Measurements from ENCODE around the gene SLC23A3. TPM values are rescaled to one million over a fixed set of nuclear protein-coding genes. Genes with fewer than 3 reads are reported as not detected.

Gene SLC23A3
- polyA plus RNA-seq, 4 donors: 4.3 to 26.6 (median 12.1) TPM

DNA sequence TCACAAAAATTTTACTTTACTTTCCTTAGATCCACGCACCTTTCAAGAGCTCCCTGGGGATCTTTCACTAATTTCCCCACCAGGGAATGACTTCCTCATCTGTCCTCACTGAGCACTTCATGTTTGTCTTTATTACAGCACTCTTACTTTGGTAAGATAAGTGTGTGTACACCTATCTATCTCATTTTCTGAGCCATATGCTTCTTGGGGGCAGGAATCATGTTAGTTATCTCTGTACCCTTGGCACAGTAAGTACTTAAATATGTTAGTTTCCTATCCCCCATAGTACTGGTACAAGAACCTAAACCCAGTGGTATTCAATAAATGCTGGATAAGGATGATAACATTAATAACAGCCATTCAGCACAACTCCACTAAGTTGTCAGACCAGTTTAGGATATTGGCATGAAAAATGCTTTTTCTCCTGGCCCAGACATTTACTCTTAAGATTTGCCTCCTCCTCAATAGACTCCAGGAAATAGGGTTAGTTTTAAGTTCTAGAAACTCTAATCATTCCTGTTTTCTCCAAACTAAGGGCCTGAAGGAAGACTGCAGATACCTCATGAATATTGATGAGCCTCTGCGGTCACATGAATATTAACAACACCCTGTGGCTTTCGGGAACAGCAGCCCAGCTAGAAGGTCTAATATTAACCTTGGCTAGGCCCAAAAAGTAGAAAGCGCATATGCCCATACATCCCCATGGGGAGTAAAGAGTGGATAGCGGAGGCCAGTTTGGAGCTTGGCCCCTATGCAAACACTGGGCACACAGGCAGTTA is 47.4 kb downstream of the SLC23A3 start:
- H3K4me1 ChIP-seq (ENCODE audit: control insufficient read depth in 3 of 3, insufficient read depth in 2 of 3, low read depth in 1 of 3, low read length in 2 of 3): peaks cover 10 to 83% (median 14%) of the 10 kb centered on the region in 3 donors
- FAIRE-seq: no peak
- no peaks in the 10 kb centered on the region for H3K36me3 ChIP-seq (ENCODE audit: control insufficient read depth in 3 of 3, insufficient read depth in 2 of 3, low read depth in 1 of 3, low read length in 3 of 3)
- peak overlapping the region in 1 of 3 donors; percentile 4 for H3K4me3 ChIP-seq (ENCODE audit: low read depth in 1 of 3, low read length in 3 of 3)
- H3K9me3 ChIP-seq (ENCODE audit: control insufficient read depth in 2 of 2, insufficient read depth in 1 of 2, low read depth in 1 of 2, low read length in 1 of 2): no peaks in the 10 kb centered on the region
- peak overlapping the region; percentile 70 to 93 (median 87) for H3K27ac ChIP-seq (ENCODE audit: low read depth in 1 of 3, low read length in 2 of 3)
- peak; percentile 71 to 78 for DNase-seq
- no peaks in the 10 kb centered on the region for H3K27me3 ChIP-seq (ENCODE audit: control insufficient read depth in 3 of 3, insufficient read depth in 3 of 3, low read length in 3 of 3)
- 29 to 63% (median 41%) methylated on average over 5 of the region's 5 CpGs for WGBS, 3 donors

DNA sequence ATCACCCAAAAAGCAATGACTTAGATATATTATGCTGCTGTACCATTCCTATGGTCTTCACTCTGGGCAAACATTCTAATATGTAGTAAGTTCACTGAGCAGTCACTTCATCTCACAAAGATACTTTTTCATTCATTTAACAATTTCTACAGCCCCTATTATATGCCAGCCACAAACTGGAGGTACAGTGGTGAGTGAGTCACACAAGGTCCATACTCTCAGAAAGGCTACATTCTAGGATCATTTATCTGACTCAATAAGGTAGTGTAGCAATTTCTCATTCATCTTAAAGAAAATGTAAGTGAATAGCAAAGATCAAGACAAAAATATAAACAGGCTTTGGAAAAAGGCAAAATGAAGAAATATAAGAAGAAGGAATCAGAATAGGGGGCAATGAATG is 49.7 kb downstream of the SLC23A3 start:
- no peak for FAIRE-seq

DNA sequence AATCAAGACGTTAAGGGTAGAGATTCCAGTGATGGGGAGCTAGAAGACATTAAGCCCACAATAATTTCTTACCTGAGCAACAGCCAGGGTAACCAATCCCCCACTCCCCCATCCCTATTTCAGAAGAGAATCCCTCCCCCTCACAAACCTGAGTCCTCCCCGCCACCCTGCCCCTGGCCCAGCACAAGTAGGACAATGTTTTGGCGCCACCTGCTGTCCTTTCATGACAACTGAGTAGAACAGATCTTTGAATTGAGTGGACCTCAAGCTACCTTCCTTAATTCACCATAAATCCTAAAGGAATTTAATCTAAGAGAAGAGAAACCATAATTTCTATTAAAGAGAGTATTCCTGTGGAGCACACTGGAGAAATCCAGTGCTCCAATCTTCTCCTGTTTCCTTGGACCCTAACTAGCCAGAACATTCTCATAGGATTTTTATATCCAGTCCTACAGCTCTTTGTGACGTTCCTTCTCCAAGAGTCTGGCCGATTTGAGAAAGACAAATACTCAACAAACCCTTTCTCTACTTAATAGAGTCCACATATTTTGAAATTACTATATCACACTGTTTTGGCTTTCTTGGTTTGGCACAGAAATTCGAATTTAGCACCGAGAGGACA is 50.3 kb downstream of the SLC23A3 start:
- 54 to 60% (median 57%) methylated on average over 7 of the region's 7 CpGs for WGBS, 3 donors
- Histone ChIP-seq H3K27ac (ENCODE audit: low read depth in 1 of 3, low read length in 2 of 3) (no peak overlapping the region), H3K36me3 (ENCODE audit: control insufficient read depth in 3 of 3, insufficient read depth in 2 of 3, low read depth in 1 of 3, low read length in 3 of 3) (peaks cover 0 to 2% (median 0%) of the 10 kb centered on the region in 3 donors), H3K4me3 (ENCODE audit: low read depth in 1 of 3, low read length in 3 of 3) (no peak overlapping the region), H3K9me3 (ENCODE audit: control insufficient read depth in 2 of 2, insufficient read depth in 1 of 2, low read depth in 1 of 2, low read length in 1 of 2) (no peaks in the 10 kb centered on the region), H3K27me3 (ENCODE audit: control insufficient read depth in 3 of 3, insufficient read depth in 3 of 3, low read length in 3 of 3) (no peaks in the 10 kb centered on the region), H3K4me1 (ENCODE audit: control insufficient read depth in 3 of 3, insufficient read depth in 2 of 3, low read depth in 1 of 3, low read length in 2 of 3) (peaks cover 0 to 75% (median 8%) of the 10 kb centered on the region in 3 donors)
- DNase-seq (peak; percentile 74 to 82), FAIRE-seq (no peak)

More for the DNA sequence above, 49.7 kb downstream of the SLC23A3 start:
- DNase-seq: no peak
- Histone ChIP-seq H3K4me3 (ENCODE audit: low read depth in 1 of 3, low read length in 3 of 3) (no peak overlapping the region), H3K27me3 (ENCODE audit: control insufficient read depth in 3 of 3, insufficient read depth in 3 of 3, low read length in 3 of 3) (no peaks in the 10 kb centered on the region), H3K27ac (ENCODE audit: low read depth in 1 of 3, low read length in 2 of 3) (no peak overlapping the region), H3K36me3 (ENCODE audit: control insufficient read depth in 3 of 3, insufficient read depth in 2 of 3, low read depth in 1 of 3, low read length in 3 of 3) (peaks cover 0 to 2% (median 0%) of the 10 kb centered on the region in 3 donors), H3K9me3 (ENCODE audit: control insufficient read depth in 2 of 2, insufficient read depth in 1 of 2, low read depth in 1 of 2, low read length in 1 of 2) (no peaks in the 10 kb centered on the region), H3K4me1 (ENCODE audit: control insufficient read depth in 3 of 3, insufficient read depth in 2 of 3, low read depth in 1 of 3, low read length in 2 of 3) (peaks cover 0 to 79% (median 11%) of the 10 kb centered on the region in 3 donors)

DNA sequence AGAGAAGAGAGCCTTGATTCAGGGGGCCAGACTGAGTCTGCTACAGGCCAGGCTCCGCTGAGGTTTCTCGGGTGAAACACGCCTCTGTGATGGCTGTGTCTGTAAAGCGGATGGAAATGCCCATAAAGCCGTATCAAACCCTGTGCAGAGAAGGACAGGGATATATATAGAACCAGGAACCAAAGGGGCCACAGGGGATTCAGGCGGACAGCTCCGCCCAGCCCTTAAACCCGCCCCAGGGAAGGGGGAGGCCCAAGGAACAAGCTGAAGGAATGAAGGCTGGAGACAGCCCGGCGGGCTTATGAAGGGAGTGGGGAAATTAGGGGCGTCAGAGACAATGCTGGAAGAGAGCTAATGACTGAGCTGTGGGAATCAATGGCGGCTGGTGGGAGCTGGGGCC is 51.3 kb downstream of the SLC23A3 start:
- 72 to 88% (median 83%) methylated on average over 11 to 12 of the region's 12 CpGs for WGBS, 3 donors
- Histone ChIP-seq H3K27me3 (ENCODE audit: control insufficient read depth in 3 of 3, insufficient read depth in 3 of 3, low read length in 3 of 3) (no peaks in the 10 kb centered on the region), H3K4me1 (ENCODE audit: control insufficient read depth in 3 of 3, insufficient read depth in 2 of 3, low read depth in 1 of 3, low read length in 2 of 3) (peaks cover 0 to 67% (median 5%) of the 10 kb centered on the region in 3 donors), H3K36me3 (ENCODE audit: control insufficient read depth in 3 of 3, insufficient read depth in 2 of 3, low read depth in 1 of 3, low read length in 3 of 3) (peaks cover 0 to 2% (median 0%) of the 10 kb centered on the region in 3 donors), H3K27ac (ENCODE audit: low read depth in 1 of 3, low read length in 2 of 3) (peak overlapping the region in 1 of 3 donors; percentile 46), H3K4me3 (ENCODE audit: low read depth in 1 of 3, low read length in 3 of 3) (no peak overlapping the region), H3K9me3 (ENCODE audit: control insufficient read depth in 2 of 2, insufficient read depth in 1 of 2, low read depth in 1 of 2, low read length in 1 of 2) (no peaks in the 10 kb centered on the region)
- DNase-seq: peak in 1 of 2 donors; percentile 66
- no peak for FAIRE-seq

DNA sequence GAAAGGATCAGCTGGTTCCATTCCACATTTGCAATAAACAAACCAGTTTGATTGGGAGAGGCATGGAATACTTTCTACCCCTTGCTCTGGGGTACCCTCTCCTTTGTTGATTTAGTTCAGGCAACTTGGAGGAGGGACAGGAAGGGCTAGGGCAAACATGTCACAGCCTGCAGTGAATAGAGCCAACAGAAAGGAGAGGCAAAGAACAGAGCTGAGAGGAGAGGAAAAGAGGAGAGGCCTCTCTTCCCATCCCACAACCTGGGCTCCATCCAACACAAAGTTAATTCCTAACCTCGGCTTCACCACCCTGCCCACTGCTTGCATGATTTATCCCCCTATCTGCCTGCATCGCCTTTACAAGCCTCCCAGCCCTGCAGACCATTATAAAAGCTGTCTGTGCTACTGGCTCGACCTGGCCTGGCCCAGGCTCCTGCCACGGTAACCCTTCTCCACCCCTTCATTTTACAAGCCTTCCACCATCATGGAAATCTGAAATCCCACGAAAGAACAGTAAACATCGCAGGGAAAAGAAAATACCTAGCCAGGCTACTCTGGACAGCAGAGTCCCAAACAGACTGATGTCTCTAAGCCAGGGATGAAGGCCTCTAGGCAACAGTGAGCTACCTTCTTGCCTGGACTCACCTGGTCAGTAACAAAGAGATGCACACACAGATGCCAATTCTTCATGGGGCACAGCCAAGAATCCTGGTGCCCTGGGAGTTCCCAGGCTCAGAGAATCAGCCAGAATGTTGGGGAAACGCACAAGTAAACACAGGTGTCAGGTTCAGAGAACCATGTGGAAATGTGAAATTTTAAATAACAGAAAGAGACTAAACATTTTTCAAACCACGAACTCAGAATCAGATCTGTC is 52.8 kb downstream of the SLC23A3 start:
- H3K27me3 ChIP-seq (ENCODE audit: control insufficient read depth in 3 of 3, insufficient read depth in 3 of 3, low read length in 3 of 3): no peaks in the 10 kb centered on the region
- peaks cover 0 to 67% (median 5%) of the 10 kb centered on the region in 3 donors for H3K4me1 ChIP-seq (ENCODE audit: control insufficient read depth in 3 of 3, insufficient read depth in 2 of 3, low read depth in 1 of 3, low read length in 2 of 3)
- peak overlapping the region in 2 of 3 donors; percentile 16 to 53 for H3K27ac ChIP-seq (ENCODE audit: low read depth in 1 of 3, low read length in 2 of 3)
- no peak overlapping the region for H3K4me3 ChIP-seq (ENCODE audit: low read depth in 1 of 3, low read length in 3 of 3)
- no peaks in the 10 kb centered on the region for H3K9me3 ChIP-seq (ENCODE audit: control insufficient read depth in 2 of 2, insufficient read depth in 1 of 2, low read depth in 1 of 2, low read length in 1 of 2)
- H3K36me3 ChIP-seq (ENCODE audit: control insufficient read depth in 3 of 3, insufficient read depth in 2 of 3, low read depth in 1 of 3, low read length in 3 of 3): peaks cover 0 to 2% (median 0%) of the 10 kb centered on the region in 3 donors
- peak; percentile 26 to 55 for DNase-seq
- 36 to 73% (median 44%) methylated on average over 8 of the region's 8 CpGs for WGBS, 3 donors
- no peak for FAIRE-seq

DNA sequence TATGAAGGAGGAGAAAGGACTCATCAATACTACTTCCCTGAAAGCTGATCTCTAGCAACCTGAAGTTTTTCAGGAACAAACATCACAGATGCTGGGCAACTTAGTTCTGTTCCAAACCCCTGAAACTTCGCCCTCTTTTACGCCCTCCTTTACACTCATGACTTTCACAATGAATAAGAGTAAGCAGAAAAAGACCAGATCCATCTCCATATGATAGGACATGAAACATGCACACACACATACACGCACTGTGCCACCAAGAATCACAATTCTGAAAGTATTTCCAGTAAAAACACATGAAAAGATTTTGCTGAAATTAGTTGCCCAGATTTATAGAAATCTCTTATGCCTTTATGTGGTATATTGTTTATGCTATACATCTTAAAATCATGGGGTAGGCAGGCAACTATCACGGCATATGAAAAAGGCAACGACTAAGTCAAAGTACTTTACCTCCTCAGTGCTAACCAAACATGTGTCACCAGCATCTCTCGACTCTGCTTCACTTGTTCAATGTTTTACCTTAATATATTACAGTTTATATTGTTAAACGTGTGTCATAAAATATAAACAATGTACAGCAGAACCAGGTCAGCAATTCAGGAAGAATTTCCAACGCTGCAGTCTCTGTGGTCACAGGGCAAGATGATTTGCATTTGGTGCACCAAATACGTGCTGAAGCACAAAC is 57.0 kb downstream of the SLC23A3 start:
- Histone ChIP-seq H3K4me3 (ENCODE audit: low read depth in 1 of 3, low read length in 3 of 3) (no peak overlapping the region), H3K9me3 (ENCODE audit: control insufficient read depth in 2 of 2, insufficient read depth in 1 of 2, low read depth in 1 of 2, low read length in 1 of 2) (no peaks in the 10 kb centered on the region), H3K27ac (ENCODE audit: low read depth in 1 of 3, low read length in 2 of 3) (peak overlapping the region in 1 of 3 donors; percentile 76), H3K36me3 (ENCODE audit: control insufficient read depth in 3 of 3, insufficient read depth in 2 of 3, low read depth in 1 of 3, low read length in 3 of 3) (peaks cover 0 to 3% (median 2%) of the 10 kb centered on the region in 3 donors), H3K4me1 (ENCODE audit: control insufficient read depth in 3 of 3, insufficient read depth in 2 of 3, low read depth in 1 of 3, low read length in 2 of 3) (peaks cover 5 to 74% (median 14%) of the 10 kb centered on the region in 3 donors), H3K27me3 (ENCODE audit: control insufficient read depth in 3 of 3, insufficient read depth in 3 of 3, low read length in 3 of 3) (no peaks in the 10 kb centered on the region)
- peak in 1 of 2 donors; percentile 39 for DNase-seq
- FAIRE-seq: no peak
- WGBS, 3 donors: 36 to 58% (median 47%) methylated on average over 9 of the region's 9 CpGs

DNA sequence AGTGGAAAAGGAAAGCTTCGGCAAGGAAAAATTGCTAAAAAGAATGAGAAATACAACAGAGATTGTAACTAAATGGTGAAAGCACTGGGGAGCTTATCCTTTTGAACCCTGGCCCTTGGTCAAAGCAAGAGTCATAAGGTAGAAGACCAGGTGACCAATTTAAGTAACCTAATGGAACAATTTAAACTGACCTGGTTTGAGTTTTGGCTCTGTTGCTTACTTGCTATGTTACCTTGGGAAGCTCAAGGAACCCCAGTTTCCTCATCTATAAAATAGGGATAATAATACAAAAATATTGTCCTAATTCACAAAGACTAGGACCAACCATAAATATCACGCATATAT is 57.8 kb downstream of the SLC23A3 start:
- DNase-seq (peak; percentile 18 to 46), FAIRE-seq (no peak)
- Histone ChIP-seq H3K27me3 (ENCODE audit: control insufficient read depth in 3 of 3, insufficient read depth in 3 of 3, low read length in 3 of 3) (no peaks in the 10 kb centered on the region), H3K36me3 (ENCODE audit: control insufficient read depth in 3 of 3, insufficient read depth in 2 of 3, low read depth in 1 of 3, low read length in 3 of 3) (peaks cover 0 to 3% (median 0%) of the 10 kb centered on the region in 3 donors), H3K4me1 (ENCODE audit: control insufficient read depth in 3 of 3, insufficient read depth in 2 of 3, low read depth in 1 of 3, low read length in 2 of 3) (peaks cover 5 to 71% (median 10%) of the 10 kb centered on the region in 3 donors), H3K4me3 (ENCODE audit: low read depth in 1 of 3, low read length in 3 of 3) (no peak overlapping the region), H3K27ac (ENCODE audit: low read depth in 1 of 3, low read length in 2 of 3) (peak overlapping the region in 1 of 3 donors; percentile 76), H3K9me3 (ENCODE audit: control insufficient read depth in 2 of 2, insufficient read depth in 1 of 2, low read depth in 1 of 2, low read length in 1 of 2) (no peaks in the 10 kb centered on the region)
- 72 to 85% (median 80%) methylated on average over 2 of the region's 2 CpGs for WGBS, 3 donors

Measured in small intestine (tissue), 7 donors.